ENCODE measurements around the gene HHATL.
"Not testable (repeated sequence)": the region's sequence is repeated elsewhere in the genome, so short reads cannot be mapped to it uniquely, and the experiment has no call there.

Gene HHATL

DNA sequence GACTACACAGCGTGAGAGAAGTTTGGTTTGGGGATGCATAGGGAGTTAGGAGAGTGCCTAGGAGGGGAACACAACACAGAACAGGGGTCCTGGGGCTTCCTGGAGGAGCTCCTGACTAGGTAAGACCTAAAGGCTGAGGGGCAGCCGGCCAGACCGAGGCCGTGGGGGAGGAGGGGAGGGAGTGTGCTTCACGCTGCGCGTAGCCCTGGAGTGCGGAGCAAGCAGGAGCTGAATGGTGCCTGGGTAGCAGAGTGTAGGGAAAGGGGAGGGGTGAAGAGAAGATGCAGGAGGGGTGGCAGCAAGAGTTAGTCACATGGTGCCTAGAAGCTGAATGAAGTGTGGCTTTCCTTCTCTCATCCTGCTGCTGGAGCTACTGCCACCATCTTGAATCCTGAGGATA, 32.4 kb upstream of the HHATL start:
- FAIRE-seq = no peak
- no peak for DNase-seq (ENCODE audit: insufficient read length, low spot score)

DNA sequence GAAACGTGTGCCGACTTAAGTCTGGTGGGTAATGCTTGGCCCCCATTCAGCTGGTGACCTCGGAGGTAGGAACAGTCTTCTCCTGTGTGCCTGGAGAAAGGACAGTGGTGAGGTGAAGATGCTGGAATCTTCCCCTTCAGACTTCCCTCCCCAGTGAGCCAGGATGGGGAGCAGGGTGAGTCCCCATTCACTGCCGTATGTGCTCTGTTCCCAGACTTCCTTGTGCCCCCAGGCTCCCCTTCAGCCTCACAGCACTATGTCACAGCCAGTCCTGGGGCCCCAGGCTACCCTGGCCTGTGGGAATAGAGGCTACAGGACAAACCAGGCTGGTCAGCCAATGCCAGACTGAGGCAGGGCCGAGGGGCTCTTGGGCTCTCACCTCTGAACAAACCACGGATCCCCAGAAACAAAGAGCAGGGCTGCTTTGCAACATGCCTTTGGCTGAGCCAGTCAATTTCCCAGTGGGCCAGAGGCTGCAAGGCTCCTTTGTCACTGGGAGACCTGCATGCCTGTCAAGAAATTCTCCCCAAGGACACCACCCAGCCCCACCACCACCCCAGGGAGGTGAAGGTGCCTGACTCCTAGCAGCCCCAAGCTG, 31.8 kb upstream of the HHATL start:
- FAIRE-seq (no peak), DNase-seq (ENCODE audit: insufficient read length, low spot score) (no peak)

DNA sequence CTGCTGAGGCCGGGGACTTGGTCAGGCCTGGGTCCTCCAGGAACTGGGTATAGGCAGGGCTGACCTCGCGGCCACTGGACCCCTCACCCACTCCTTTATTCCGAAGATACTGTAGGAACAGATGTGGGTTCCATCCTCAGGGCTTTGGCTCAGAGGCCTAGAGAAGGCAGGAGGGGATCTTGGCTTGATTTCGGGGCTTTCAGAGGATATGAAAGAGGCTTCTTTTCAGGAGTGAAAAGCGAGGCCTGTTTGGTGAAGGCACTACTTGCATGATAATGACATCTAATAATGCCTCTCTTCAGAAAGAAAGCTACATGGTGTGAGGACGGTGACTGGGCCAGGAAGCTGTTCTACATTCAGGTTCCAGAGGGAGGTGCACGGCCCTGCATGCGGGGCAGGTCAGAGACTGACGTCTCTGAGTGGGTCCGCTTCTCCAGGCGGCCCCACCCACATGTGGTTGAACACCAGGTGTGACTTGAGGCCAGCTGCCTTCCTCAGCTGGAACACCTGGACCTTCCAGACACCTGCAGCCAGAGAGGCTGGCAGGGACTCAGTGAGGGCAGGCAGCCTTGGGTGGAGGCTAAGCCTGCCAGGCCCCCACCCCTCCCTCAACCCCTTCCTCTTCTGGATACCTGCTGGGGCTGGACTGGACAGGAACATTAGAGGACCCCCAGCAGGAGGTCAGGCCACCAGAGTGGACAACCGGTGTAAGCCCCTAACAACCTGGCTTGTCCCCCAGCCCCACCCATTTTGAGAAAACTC, 31.1 kb upstream of the HHATL start:
- FAIRE-seq = no peak
- DNase-seq (ENCODE audit: insufficient read length, low spot score) = no peak

DNA sequence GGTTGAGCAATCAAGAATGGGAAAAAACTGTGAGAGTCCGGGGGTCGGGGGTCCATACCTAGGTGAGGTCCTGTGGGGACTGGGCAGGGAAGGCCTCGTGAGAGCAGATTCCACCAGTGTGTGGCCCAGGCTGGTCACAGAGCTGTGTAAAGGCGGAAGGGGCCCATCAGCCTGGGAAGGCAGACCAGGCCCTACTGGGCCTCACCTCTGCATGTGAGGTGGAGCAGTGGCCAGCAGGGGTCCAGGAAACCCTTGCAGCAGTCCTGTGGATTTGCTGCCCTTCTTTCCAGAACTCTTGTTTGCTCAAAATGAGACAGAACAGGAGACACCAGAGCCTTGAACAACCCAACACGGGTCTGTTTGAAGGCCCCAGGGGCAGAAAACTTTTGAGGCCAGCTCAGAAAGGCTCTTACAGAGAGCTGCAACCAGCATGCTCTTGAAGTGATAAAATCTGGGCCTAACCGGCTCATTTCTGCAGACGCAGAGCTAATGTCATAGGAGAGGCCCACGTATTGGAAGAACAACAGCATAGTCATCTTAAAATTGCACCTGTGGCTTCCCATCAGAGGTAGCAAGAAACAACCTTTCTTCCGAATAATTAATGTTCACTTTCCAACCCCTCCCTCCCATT, 30.3 kb upstream of the HHATL start:
- DNase-seq (ENCODE audit: insufficient read length, low spot score) = no peak
- no peak for FAIRE-seq

DNA sequence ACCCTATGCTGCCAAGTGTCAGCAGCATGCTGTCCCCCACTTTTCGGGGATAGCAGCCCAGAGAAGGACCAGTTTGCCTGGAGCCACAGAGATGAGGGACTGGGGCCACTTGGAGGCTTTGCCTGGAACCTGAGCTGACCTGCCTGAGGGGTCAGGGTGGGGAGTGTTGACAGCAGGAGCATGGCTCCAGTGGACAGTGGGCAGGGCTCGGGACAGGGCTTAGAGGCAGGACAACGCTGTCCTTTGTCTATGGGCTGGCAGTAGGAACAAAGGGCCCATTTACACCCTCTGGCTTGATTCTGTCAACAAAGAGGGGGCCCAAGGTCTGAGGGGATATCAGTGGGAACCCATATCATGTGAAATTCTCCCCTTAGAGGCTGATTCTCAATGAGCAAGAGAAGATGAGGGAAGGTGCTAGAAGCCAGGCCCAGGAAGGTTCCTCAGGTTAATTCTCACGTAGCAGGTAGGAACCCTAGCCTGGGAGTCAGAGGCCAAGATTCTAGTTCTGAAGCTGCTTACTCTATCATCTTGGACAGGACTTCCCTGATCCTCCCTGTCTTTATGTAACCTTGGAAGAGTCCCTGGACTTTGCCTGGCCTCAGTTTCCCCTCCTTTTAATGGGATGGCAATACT, 29.7 kb upstream of the HHATL start:
- no peak for DNase-seq (ENCODE audit: insufficient read length, low spot score)
- no peak for FAIRE-seq

DNA sequence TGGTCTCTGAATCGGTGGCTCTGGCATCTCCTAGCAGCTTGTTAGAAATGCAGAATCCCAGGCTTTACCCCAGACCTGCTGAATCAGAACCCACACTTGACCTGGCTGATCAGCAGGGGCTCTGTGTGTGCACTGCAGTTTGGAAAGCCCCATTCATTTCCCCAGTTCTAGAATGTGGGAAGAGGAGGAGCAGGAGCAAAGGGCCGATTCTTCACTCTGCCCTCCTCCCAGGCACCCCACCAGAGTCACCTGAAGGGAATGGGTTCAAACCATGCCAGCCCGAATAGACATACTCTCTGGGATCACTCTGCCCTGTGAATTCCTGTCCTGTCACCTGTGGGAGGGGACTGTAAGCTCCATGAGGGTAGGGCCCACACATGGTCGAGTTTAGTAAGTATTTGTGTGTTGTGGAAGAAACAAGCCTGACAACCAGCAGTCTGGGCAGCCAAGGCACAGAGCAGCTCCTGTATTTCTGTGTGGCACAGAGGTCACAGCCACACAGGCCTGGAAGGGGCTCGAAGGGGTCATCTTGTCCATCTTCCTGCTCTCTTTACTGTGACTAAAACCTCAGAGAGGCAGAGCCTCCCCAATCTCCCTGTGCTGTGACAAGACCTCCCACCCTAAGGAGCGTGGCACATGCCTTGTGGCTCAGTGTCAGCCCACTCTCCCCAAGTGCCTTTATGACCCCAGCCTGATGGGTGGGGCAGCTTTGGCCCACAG, 29.0 kb upstream of the HHATL start:
- DNase-seq (ENCODE audit: insufficient read length, low spot score) = no peak
- no peak for FAIRE-seq

DNA sequence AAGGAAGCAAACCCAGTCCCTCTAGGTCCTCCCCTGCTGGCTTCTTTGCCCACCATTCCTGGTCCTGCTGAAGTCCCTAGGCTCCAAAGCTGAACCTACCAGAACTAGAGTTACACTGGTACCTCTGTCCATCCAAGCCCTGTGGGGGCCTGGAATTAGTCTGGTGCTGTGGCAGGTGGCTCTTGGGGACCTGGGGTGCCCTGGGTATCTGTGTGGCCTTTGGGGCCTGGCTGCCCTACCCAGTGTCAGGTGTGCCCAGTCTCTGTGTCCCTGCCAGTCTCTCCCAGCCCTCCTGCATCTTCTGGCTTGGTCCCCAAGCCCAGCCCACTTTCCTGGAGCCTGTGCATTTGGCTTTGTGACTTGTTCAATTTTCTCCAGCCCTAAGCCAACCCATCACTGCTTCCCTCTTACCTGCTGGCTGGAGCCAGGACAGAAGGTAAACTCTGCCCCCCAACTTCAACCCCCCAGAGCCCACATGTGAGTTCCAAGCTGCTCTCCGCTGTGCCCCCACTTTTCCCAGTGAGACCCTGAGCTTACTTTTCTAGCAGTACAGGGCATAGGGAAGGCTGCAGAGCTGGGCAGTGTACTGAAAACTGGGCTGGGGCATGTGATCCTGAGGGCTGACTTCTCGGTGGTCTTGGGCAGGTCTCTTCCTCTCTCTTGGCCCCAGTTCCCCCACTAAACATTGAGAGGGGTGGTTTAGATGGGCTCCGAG, 28.3 kb upstream of the HHATL start:
- FAIRE-seq = no peak
- no peak for DNase-seq (ENCODE audit: insufficient read length, low spot score)

DNA sequence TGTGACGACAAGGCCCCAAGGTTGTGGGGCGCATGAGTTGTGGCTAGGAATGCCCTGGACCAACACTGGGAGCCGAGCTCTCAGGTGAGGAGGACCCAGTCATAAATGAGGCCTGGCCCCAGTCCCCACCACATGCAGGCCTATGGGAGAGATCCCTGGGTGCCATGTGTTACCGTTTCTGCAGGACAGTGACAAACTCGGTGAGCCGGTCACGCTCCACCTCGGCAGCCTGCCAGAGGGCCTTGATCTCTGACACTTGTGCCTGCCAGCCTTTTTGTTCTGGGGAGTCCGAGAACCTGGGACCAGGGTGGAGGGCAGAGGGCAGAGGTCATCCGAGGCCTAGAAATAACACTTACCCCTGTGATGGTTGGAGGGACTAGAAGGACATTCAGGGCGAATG, 27.7 kb upstream of the HHATL start:
- no peak for FAIRE-seq
- no peak for DNase-seq (ENCODE audit: insufficient read length, low spot score)

DNA sequence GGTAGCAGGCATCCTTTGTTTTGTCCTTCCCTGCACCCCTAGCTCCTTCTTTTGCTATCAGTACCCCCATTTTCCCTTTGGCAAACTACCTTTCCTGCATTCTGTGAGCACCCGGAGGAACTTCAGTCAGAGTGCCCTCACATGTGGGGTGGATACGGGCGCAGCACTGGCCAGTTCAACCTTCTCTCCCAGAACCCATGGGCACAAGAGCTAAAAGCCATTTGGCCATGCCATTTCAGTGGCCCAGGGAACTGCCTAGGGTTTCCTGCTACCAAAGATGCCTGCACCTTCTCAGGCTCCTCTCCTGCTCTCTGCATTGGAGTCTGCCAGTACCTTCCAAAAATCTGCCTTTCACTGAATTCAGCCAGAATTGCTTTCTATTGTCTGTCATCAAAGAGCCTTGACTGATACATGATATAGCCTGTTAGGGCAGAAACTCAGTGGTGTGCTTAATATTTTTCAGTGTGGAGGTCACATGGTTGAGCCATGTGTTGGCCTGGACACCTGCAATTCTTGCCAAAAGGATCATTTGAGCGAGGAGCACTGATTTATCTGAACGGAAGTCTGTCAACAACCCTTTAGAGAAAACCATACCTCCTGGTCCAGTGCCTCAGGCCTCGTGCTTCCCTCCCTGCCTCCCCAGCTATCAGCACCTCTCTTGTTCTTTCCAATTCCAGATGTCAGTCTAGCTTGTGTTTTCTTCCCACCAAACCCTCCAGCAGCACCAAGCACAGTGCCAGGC, 27.0 kb upstream of the HHATL start:
- no peak for DNase-seq (ENCODE audit: insufficient read length, low spot score)
- FAIRE-seq = no peak

DNA sequence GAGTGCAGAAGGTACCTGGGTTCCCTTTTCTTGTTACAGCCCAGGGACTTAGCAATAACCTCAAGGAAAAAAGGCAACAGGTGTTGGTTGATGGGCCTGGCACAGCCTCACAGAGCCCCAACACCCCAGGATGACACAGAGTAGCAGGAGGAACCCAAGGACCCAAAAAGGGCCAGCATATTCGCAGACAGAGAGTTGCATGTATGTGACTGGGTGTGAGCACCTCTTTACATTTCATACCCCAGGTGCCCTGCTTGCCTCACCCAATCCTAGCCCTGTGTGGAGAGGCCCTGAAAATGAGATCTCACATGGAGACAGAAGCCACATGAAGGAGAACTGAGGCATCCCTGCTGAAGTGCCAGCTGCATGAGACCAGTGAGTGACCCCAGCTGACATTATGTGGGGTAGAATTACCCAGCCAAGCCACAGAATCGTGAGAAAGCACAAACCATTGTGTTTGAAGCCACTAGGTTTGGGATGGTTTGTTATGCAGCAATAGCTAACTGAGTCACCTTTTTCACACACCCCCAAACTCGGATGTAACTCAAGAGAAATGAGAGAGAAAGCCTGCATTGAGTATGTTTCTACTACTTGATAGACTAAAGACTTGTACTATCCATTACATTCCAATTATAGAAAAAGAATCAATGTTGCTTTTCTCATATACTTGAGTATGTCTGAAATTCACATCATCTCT, 26.2 kb upstream of the HHATL start:
- FAIRE-seq (no peak), DNase-seq (ENCODE audit: insufficient read length, low spot score) (no peak)

DNA sequence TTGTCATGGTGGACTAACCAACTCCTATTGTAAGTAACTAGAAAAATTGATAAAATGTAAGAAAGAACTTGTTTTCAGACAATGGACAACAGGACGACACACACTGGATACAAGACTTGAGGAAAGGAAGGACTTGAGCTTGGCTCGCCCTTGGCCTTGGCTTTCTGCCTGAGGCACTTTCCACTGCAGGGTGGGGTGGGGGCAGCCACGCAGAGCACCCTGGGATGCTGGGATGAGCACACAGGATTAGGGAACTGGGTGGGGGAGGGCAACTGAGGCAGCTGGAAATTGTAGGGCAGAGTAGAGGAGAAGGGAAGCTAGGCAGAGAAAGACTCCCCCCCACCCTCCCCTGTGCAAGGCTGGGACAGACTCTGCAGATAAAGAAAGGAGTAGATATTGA, 25.5 kb upstream of the HHATL start:
- no peak for FAIRE-seq
- no peak for DNase-seq (ENCODE audit: insufficient read length, low spot score)

DNA sequence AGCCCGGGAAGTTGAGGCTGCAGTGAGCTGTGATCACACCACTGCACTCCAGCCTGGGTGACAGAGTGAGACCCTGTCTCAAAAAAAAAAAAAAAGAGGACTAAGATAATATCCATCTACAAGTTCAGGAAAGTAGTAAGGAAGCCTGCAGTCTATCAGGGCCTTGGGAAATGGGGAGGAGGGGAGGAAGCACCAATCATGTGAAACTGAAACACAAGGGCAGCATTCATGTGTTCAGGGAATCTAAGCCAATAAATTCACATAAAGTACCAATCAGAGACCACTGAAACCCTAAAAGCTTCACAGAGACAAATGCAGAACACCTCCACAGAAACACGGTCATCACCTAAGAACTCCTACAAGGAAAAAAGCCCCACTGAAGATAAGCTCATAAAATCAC, 22.9 kb upstream of the HHATL start:
- FAIRE-seq (no peak), DNase-seq (ENCODE audit: insufficient read length, low spot score) (no peak)

DNA sequence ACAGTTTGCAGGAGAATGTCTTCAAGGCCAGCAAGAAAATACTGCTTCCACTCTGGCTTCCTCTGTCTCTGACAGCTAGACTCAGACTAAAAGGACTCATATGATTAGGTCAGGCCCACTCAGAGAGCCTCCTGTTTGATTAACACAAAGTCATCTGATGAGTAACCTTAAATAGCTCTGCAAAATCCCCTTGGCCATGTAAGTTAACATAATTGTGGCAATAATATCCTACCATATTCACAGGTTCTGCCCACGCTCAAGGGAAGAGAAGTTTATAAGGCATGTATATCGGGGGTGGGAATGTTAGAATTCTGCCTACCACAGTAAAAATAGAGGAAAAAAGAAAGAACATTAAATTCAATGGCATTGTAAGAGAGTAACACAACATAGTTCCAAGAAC, 20.6 kb upstream of the HHATL start:
- FAIRE-seq (no peak), DNase-seq (ENCODE audit: insufficient read length, low spot score) (no peak)

DNA sequence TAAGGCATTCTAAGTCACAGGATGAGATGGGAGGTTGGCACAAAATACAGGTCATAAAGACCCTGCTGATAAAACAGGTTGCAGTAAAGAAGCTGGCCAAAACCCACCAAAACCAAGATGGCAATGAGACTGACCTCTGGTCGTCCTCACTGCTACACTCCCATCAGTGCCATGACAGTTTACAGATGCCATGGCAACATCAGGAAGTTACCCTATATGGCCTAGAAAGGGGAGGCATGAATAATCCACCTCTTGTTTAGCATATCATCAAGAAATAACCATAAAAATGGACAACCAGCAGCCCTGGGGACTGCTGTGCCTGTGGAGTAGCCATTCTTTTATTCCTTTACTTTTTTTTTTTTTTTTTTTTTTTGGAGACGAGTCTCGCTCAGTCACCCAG, 19.8 kb upstream of the HHATL start:
- not testable (repeated sequence) for DNase-seq (ENCODE audit: insufficient read length, low spot score); FAIRE-seq

DNA sequence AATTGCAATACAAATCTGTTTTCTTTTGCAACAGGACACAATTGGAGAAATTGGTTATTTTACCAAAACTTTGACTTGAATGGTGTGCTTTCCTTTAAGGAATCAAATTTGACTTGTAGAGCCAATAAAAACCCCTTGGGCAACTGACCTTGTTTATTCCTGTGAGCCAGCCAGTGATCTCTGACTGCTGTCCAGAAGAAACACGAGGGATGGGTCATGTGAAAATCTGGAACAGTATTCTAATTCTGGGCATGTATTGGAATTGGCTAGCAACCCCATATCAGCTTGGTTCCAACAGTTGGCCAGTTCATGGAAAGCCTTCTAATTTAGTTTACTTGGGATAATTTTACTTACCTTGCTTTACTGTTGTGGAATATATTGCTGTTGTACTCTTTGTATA, 19.1 kb upstream of the HHATL start:
- no peak for FAIRE-seq

DNA sequence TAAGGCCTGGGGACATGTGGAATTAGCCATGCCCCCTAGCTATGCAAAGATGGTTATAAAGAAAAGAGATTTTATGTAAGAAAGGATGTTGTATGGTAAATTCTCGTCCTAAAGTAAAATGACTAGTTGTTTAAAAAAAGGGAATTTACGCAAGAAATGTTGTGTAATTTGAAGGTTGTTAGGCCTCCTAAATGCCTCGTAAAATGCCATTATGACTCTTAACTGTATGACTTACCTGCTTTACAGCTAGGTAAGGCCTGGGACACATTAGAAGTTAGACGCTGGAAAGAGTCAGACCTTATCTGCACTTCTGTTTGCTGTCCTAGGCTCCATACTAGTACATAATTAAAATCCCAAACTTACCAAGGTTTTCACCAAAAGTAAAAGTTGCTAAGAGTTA, 17.5 kb upstream of the HHATL start:
- DNase-seq (ENCODE audit: insufficient read length, low spot score) (no peak), FAIRE-seq (no peak)

More for the DNA sequence above, 19.1 kb upstream of the HHATL start:
- DNase-seq (ENCODE audit: insufficient read length, low spot score) = no peak

DNA sequence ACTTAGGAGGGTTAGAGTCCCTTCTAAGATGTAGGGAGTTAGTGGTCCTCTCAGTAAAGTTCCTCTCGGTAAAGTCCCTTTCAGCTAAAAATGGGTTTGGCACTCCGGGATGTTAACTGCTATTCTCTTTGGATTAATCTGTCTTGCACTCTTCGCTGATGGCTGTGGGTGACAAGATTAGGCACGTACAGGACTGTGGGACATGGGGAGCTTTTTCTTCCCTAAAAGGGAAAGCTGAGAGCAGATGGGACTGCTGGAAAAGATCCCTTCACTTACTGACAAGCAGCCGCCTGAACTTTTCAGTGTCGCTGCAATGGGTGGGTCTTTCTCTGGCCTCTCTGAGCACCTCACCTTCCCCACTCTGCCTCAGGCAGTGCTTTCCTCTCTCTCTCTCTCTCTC, 16.4 kb upstream of the HHATL start:
- no peak for FAIRE-seq
- no peak for DNase-seq (ENCODE audit: insufficient read length, low spot score)

DNA sequence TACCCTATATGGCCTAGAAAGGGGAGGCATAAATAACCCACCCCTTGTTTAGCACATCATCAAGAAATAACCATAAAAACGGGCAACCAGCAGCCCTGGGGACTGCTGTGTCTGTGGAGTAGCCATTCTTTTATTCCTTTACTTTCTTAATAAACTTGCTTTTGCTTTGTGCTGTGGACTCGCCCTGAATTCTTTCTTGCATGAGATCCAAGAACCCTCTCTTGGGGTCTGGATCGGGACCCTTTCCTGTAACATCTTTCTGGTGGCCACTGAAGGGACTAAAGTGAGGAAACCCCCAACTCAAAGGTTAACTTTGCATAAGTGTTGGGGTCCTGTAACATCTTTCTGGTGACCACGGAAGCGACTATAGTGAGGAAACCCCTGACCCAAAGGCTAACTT, 15.7 kb upstream of the HHATL start:
- DNase-seq (ENCODE audit: insufficient read length, low spot score) = no peak
- no peak for FAIRE-seq

DNA sequence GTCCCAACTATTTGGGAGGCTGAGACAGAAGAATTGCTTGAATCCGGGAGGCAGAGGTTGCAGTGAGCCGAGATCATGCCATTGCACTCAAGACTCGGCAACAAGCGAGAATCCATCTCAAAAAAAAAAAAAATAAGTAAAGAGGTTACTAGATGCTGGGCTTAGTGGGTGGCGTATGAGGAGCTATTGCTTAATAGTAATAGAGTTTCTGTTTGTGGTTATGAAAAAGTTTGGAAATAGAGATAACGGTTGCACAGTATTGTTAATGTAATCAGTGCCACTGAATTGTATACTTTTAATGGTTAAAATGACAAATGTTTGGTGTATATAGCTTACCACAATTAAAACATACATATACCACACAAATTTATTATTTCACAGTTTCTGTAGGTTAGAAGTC, 14.7 kb upstream of the HHATL start:
- no peak for FAIRE-seq
- DNase-seq (ENCODE audit: insufficient read length, low spot score) = no peak

Measured in GM19239 (cell line).